GM18505 (cell line): ENCODE measurements around the gene CHKA.

Experiments
- ATAC-seq: cut with Tn5 transposase; IDR thresholded peaks from one replicate; pipeline ENCODE4 v1.9.1; 2021; ENCODE audit not compliant: unreplicated experiment
- POLR2A ChIP-seq: IDR thresholded peaks from 4 replicates; pipeline ENCODE4 v1.6.1; 2011; ENCODE audit warnings: borderline replicate concordance; ENCODE audit not compliant: insufficient read depth, insufficient read length; ENCODE audit errors: extremely low read depth

CHKA gene

GRCh38 chr11:68121067-68121899, at the start of gene CHKA:
CHKA (minus strand) TSS chr11:68121388; CDS start chr11:68121177, 211 bp downstream.
- peak; percentile 68 for TF ChIP-seq POLR2A
- ATAC-seq: peak; percentile 69

DNA sequence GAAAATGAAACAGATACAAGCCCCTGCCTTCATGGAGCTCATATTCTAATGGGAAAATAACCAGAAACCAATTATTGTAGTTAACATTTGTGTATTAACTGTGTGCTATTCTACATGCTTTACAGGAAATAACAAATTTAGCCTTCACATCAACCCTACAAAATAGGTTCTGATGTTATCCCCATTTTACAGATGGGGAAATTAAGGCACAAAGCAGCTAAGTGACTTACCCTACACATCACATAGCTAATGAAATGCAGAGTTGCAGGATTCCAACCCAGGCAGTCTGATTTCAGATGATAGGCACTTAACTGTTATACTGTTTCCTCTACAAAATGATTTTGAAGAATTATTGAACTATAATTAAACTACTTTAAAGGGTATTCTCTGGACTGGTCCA, 48.3 kb upstream of the CHKA start:
- ATAC-seq: no peak
- TF ChIP-seq POLR2A: no peak

DNA sequence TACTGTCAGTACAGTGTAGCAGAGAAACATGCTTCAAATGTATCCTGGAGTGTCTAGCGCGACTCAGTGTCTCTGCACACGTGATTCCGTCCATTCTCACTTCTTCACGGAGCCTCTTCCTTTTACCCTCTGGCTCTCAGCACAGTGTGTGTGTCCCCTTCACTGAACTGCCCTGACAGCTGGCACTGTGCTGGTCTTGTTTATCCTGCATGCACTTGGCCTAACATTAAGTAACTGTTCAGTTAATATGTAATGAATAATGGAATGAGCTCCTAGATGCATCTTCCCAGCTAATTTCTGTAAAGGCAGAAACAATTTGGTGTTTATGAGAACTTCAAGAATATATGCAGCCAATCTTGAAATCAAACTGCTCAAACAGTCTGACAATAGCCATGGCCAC, 47.5 kb upstream of the CHKA start:
- no peak for ATAC-seq

GRCh38 chr11:68167474-68167873, 46.3 kb upstream of the CHKA start:
- no peak for TF ChIP-seq POLR2A
- ATAC-seq: no peak

More for the DNA sequence above, 47.5 kb upstream of the CHKA start:
- TF ChIP-seq POLR2A: no peak

GRCh38 chr11:68166969-68167368, 45.8 kb upstream of the CHKA start:
- ATAC-seq: no peak
- no peak for TF ChIP-seq POLR2A

- no peak for ATAC-seq
- TF ChIP-seq POLR2A: no peak
Measured at GRCh38 chr11:68165601-68166000, 44.4 kb upstream of the CHKA start.

DNA sequence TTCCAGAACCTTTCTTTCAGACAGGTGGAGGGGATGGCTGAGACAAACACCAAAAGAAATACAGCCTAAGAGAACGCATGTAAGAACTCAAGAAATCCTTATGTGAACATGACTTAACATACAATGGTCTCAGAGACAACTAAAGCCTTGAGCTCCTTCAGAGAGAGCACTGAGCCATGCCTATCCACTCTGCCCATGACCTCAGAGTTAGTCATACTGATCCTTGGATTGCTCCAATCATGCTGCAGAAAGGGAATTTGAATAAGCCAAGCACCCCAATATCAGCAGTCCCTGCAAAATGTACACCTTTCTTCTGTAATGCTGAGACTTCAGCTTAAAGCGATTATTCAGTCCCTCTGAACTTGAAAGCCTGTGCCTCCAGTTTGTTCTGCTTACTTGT, 43.2 kb upstream of the CHKA start:
- no peak for ATAC-seq
- no peak for TF ChIP-seq POLR2A

DNA sequence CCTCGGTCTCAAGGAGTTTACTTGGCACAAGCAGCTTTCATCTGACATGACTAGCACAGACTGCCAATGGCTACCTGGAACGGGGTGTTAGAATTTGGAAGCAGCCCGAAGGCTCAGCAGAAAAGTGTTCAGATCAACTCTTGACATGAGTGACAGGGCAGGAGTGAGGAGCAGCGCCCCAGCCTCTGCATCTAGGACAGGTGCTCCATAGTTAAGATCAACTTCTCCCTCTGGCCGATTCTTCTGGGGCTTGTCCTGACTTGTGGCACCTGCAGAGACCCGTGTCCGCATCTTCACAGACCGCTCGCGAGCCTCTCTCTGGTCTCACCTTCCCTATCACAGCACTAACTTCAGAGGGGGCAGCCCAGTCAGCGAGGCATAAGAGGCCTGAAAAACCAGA, 42.5 kb upstream of the CHKA start:
- no peak for TF ChIP-seq POLR2A
- ATAC-seq: no peak

DNA sequence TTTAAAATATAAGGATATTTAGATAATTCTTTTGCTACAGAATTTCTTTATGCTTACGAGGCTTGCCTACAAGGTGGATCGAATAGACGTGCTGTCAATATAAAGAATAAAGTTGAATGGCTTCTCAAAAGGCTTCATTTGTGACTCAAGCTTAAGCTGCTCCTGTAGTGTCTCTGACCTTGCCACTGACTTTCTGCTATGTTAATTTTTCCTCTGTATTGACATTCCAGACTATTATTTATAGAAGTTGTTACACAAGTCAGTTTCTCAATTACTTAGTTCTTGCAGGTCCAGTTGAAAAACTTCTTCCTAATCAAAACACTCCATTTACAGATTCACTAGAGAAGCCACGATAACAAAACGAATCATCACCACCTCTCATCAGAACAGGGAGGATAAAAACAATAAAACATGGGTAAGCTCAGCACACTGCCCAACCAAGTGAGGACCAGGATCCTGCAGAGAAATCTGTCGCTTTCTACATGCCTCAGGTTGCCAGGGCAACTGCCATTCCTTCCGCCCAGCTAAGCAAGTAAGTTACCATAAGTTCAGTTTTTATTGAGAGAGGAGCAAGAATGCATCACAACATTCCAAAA, 39.0 kb upstream of the CHKA start:
- ATAC-seq: no peak
- no peak for TF ChIP-seq POLR2A

DNA sequence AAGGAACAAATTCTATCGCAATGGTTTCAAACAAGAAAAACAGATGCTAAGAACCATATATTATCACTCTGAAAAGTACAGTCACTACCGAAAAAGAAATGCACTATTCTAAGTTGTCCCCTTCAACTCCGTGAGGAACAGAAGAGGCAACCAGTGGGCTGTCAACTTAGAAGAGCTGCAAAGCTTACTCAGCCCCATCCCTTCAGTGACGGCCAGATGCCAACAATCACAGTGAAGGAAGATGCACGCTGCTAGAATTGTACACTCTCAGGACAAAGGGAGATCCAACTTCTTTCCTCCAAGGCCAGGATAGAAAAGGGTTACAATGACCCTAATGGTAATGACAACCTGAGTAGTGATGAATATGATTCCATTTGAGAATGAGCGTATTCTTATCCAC, 38.5 kb upstream of the CHKA start:
- ATAC-seq: no peak
- no peak for TF ChIP-seq POLR2A

DNA sequence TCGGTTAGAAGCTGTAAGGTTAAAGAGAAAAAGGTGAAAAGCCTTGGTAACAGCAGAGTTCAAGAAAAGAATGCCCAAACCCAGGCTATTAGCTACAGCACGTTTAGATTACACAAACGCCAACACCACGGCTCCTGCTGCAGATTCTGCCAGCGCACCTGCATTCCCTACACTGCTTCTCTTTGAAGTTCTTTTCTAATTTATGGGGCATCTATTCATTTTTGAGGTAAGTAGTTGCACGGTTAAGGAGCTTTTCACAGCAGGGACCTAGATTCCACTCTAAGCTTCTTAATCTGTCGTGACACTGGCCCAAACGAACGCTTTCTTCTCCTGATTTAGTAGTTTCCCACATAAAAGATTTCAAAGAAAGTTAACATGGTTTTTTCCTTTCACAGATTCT, 38.0 kb upstream of the CHKA start:
- TF ChIP-seq POLR2A: no peak
- no peak for ATAC-seq

GRCh38 chr11:68158580-68158979, 37.4 kb upstream of the CHKA start:
- ATAC-seq: no peak
- TF ChIP-seq POLR2A: no peak

DNA sequence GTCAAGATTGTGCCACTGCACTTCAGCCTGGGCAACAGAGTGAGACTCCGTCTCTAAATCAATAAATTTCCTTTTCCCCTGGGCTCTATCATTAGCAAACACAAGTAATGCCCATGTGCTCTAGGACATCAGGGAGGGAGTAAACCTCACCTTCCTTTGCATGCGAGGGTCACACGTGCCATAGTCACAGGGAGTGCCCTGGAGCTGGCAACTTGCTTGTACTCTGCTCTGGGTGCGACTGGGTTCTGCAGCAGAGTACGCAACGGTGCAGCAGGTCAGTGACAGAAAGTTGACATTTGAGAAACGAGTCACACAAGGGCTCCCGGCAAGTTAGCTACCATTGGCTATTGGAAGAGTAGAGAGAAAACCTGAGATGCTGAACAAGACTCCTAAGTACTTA, 32.6 kb upstream of the CHKA start:
- ATAC-seq: no peak

DNA sequence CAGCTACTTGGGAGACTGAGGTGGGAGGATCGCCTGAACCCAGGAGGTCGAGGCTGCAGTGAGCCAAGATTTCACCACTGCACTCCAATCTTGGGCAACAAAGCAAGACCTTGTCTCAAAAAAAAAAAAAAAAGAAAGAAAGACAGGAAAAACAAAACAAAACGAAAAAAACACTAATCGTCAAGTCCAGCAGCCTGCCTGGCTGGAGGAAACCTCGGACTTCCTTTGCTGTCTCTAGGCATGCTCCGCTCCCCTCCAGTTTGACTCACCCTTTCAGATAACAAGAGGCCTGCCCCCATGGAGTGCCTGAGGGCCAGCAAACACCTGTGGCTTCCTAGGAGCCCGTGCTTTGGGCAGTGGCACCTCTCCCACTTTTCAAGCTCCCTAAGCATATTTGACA, 28.8 kb upstream of the CHKA start:
- no peak for TF ChIP-seq POLR2A
- ATAC-seq: no peak

More for the DNA sequence above, 32.6 kb upstream of the CHKA start:
- TF ChIP-seq POLR2A: no peak

- no peak for ATAC-seq
- TF ChIP-seq POLR2A: no peak
Measured at GRCh38 chr11:68149417-68149816, 28.2 kb upstream of the CHKA start.

- ATAC-seq: no peak
- TF ChIP-seq POLR2A: no peak
Measured at GRCh38 chr11:68148879-68149278, 27.7 kb upstream of the CHKA start.
